HUES64 (cell line): ENCODE measurements around the gene HGS.

Experiments
- H3K27ac ChIP-seq: 2 replicates; pipeline ENCODE4 v1.7.0; 2013; ENCODE audit warnings: low read depth, low read length, inconsistent platforms
- H3K27me3 ChIP-seq: 2 replicates; pipeline ENCODE4 v1.6.1; 2013; ENCODE audit warnings: mild to moderate bottlenecking, low read length; ENCODE audit not compliant: insufficient read depth
- H3K36me3 ChIP-seq: 2 replicates; pipeline ENCODE4 v1.6.1; 2013; ENCODE audit warnings: mild to moderate bottlenecking, low read length; ENCODE audit not compliant: insufficient read depth
- H3K4me1 ChIP-seq: 2 replicates; pipeline ENCODE4 v1.6.1; 2013; ENCODE audit warnings: mild to moderate bottlenecking, low read length, moderate library complexity; ENCODE audit not compliant: insufficient read depth
- H3K4me3 ChIP-seq: 2 replicates; pipeline ENCODE4 v1.5.1; 2013; ENCODE audit warnings: mild to moderate bottlenecking, low read length, moderate library complexity
- H3K9ac ChIP-seq: 2 replicates; pipeline ENCODE4 v1.6.1; 2013; ENCODE audit warnings: mild to moderate bottlenecking, low read depth, low read length
- H3K9me3 ChIP-seq: 2 replicates; pipeline ENCODE4 v1.6.1; 2013; ENCODE audit warnings: low read depth, low read length; ENCODE audit not compliant: insufficient read depth
- WGBS: fragments of 150-250, 120-280 bp; methylation state at CpG from one replicate; pipeline ENCODE4 v1.1.7; 2013; ENCODE audit warnings: missing lambda C conversion rate; 5-methylcytosine and 5-hydroxymethylcytosine counted together

The HGS gene

GRCh38 chr17:81659038-81659437 is 24.8 kb upstream of the HGS start:
- 96% methylated on average over 5 of the region's 5 CpGs for WGBS
- Histone ChIP-seq H3K27me3 (no peaks in the 10 kb centered on the region), H3K4me1 (no peaks in the 10 kb centered on the region), H3K9ac (no peak overlapping the region), H3K9me3 (no peaks in the 10 kb centered on the region), H3K36me3 (peaks cover 2% of the 10 kb centered on the region; the same call in 1 of the 2 replicates), H3K27ac (no peak overlapping the region), H3K4me3 (no peak overlapping the region)

DNA sequence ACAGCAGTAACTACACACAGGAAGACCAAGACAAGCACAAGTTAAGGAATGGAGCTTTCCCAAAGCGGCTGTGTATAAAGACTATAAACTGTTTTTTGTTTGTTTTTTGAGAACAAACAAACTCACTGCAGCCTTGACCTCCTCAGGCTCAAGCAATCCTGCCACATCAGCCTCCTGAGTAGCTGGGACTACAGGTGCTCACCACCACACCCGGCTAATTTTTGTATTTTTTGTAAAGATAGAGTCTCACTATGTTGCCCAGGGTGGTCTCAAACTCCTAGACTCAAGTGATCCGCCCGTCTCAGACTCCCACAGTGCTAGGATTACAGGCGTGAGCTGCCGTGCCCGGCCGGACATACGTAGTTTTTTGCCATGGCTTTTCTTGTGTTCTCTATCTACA is 23.4 kb upstream of the HGS start:
- WGBS = 96% methylated on average over 9 of the region's 9 CpGs
- Histone ChIP-seq H3K4me1 (peaks cover 4% of the 10 kb centered on the region; the same call in 1 of the 2 replicates), H3K4me3 (no peak overlapping the region), H3K27me3 (no peaks in the 10 kb centered on the region), H3K9ac (no peak overlapping the region), H3K9me3 (no peaks in the 10 kb centered on the region), H3K36me3 (peaks cover 13% of the 10 kb centered on the region), H3K27ac (no peak overlapping the region)

DNA sequence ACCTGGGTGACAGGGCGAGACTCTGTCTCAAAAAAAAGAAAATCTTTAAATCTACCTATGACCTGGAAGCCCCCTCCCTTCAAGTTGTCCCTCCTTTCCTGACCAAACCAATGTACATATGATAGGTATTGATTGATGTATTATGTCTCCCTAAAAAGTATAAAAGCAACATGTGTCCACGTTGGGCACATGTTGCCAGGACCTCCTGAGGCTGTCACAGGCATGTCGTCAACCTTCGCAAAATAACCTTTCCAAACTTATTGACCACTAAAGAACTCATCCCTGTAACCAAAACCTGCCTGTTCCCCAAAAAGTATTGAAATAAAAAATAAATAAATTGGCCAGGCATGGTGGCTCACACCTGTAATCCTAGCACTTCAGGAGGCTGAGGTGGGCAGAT is 21.8 kb upstream of the HGS start:
- Histone ChIP-seq H3K4me1 (peaks cover 8% of the 10 kb centered on the region; the same call in 1 of the 2 replicates), H3K4me3 (no peak overlapping the region), H3K9me3 (no peaks in the 10 kb centered on the region), H3K36me3 (peaks cover 13% of the 10 kb centered on the region), H3K9ac (no peak overlapping the region), H3K27ac (no peak overlapping the region), H3K27me3 (no peaks in the 10 kb centered on the region)
- 94% methylated on average over 4 of the region's 4 CpGs for WGBS

GRCh38 chr17:81664051-81664470 is 19.8 kb upstream of the HGS start:
- H3K4me1 ChIP-seq = peaks cover 16% of the 10 kb centered on the region
- 97% methylated on average over 7 of the region's 7 CpGs for WGBS
- no peaks in the 10 kb centered on the region for H3K27me3 ChIP-seq
- no peak overlapping the region for H3K4me3 ChIP-seq
- H3K27ac ChIP-seq = no peak overlapping the region
- H3K9me3 ChIP-seq = no peaks in the 10 kb centered on the region
- H3K36me3 ChIP-seq = peaks cover 27% of the 10 kb centered on the region
- no peak overlapping the region for H3K9ac ChIP-seq

DNA sequence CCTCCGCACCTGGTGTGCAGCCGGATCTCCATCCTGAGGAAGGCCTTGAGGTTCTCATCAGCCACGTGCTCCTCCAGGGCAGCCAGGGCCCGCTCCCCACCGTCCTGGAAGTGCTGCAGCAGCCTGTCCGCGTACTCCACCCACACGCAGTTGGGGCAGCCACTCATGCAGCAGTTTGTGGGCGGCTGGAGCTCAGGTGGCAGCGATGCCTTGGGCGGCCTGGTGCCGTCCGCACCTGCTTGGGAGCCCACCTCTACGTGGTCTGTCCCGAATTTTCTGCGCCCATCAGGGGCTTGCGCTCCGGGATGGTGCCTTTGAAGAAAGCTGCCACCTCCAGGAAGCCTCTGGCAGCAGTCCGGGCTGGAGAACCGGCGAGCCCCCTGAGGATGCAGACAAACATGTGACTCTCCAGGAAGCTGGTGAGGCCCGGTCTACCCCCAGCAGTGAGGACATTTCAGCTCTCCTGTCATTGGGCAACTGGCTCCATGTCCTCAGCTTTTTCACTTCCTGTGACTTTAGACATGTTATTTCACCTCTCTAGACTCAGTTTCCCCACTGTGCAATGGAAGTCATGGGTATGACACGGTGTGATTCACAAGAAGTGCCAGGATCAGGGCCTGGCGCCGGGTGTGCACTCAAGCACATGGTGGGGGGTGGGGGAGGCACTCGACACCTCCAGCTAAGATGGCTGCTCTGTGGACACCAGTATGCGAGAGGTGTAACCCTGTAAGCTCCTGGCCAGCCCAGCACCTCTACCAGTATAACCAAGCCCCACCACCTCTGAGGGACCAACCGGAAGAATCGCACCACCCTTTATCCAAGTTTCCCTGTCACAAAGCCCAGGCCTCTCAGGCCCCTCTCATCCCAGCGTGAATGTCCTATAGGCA is 18.4 kb upstream of the HGS start:
- 69% methylated on average over 30 of the region's 30 CpGs for WGBS
- Histone ChIP-seq H3K9ac (peak overlapping the region; percentile 85), H3K4me1 (peaks cover 16% of the 10 kb centered on the region), H3K9me3 (no peaks in the 10 kb centered on the region), H3K27ac (peak overlapping the region; percentile 84), H3K36me3 (peaks cover 41% of the 10 kb centered on the region), H3K4me3 (peak overlapping the region; percentile 95), H3K27me3 (no peaks in the 10 kb centered on the region)

- Histone ChIP-seq H3K9me3 (no peaks in the 10 kb centered on the region), H3K9ac (peak overlapping the region; percentile 85), H3K27ac (peak overlapping the region; percentile 84), H3K4me3 (peak overlapping the region; percentile 95), H3K27me3 (no peaks in the 10 kb centered on the region), H3K36me3 (peaks cover 46% of the 10 kb centered on the region), H3K4me1 (peaks cover 16% of the 10 kb centered on the region)
- WGBS = 2% methylated on average over 16 of the region's 16 CpGs
These were observed 17.8 kb upstream of the HGS start for GRCh38 chr17:81666092-81666341.

- Histone ChIP-seq H3K9me3 (no peaks in the 10 kb centered on the region), H3K36me3 (peaks cover 52% of the 10 kb centered on the region), H3K27me3 (no peaks in the 10 kb centered on the region), H3K9ac (peak within 1 kb of the TSS; percentile 85), H3K27ac (peak within 1 kb of the TSS; percentile 84), H3K4me3 (peak within 1 kb of the TSS; percentile 95), H3K4me1 (peaks cover 16% of the 10 kb centered on the region)
- under 1% methylated on average over 96 of the region's 96 CpGs for WGBS
These were observed 17.2 kb upstream of the HGS start, which contains the start of the genes CCDC137 and OXLD1 for GRCh38 chr17:81666342-81667191. TSS of gene CCDC137 (plus strand) at chr17:81666737. CDS start at chr17:81666767, 30 bp downstream. TSS of gene OXLD1 (minus strand) at chr17:81666605. CDS start at chr17:81666577, 28 bp downstream.

GRCh38 chr17:81667754-81668153 is 16.1 kb upstream of the HGS start:
- H3K9ac ChIP-seq = no peak overlapping the region
- H3K36me3 ChIP-seq = peaks cover 64% of the 10 kb centered on the region
- H3K4me3 ChIP-seq = peak overlapping the region; percentile 30
- H3K27ac ChIP-seq = no peak overlapping the region
- no peaks in the 10 kb centered on the region for H3K9me3 ChIP-seq
- no peaks in the 10 kb centered on the region for H3K27me3 ChIP-seq
- H3K4me1 ChIP-seq = peaks cover 16% of the 10 kb centered on the region
- 89% methylated on average over 18 of the region's 18 CpGs for WGBS

- H3K27me3 ChIP-seq = no peaks in the 10 kb centered on the region
- peaks cover 75% of the 10 kb centered on the region for H3K36me3 ChIP-seq
These were observed 11.3 kb upstream of the HGS start for GRCh38 chr17:81672504-81672903.

GRCh38 chr17:81672954-81673353 is 10.9 kb upstream of the HGS start:
- Histone ChIP-seq H3K9me3 (no peaks in the 10 kb centered on the region), H3K4me1 (peaks cover 4% of the 10 kb centered on the region; the same call in 1 of the 2 replicates), H3K27ac (no peak overlapping the region), H3K27me3 (no peaks in the 10 kb centered on the region), H3K4me3 (no peak overlapping the region), H3K9ac (no peak overlapping the region), H3K36me3 (peaks cover 72% of the 10 kb centered on the region)
- 97% methylated on average over 16 of the region's 16 CpGs for WGBS

More at GRCh38 chr17:81672504-81672903, 11.3 kb upstream of the HGS start:
- H3K27ac ChIP-seq = no peak overlapping the region
- 96% methylated on average over 18 of the region's 18 CpGs for WGBS
- H3K4me3 ChIP-seq = no peak overlapping the region
- H3K9me3 ChIP-seq = no peaks in the 10 kb centered on the region
- peaks cover 8% of the 10 kb centered on the region for H3K4me1 ChIP-seq
- no peak overlapping the region for H3K9ac ChIP-seq
